HG03060 (cell line): ENCODE measurements around the gene ALDH3A2.

ENCODE experiments used
- ATAC-seq: cut with Tn5 transposase; IDR thresholded peaks from one replicate; pipeline ENCODE4 v1.9.1; 2021; ENCODE audit warnings: low read depth, moderate number of reproducible peaks; ENCODE audit not compliant: unreplicated experiment

The ALDH3A2 gene

DNA sequence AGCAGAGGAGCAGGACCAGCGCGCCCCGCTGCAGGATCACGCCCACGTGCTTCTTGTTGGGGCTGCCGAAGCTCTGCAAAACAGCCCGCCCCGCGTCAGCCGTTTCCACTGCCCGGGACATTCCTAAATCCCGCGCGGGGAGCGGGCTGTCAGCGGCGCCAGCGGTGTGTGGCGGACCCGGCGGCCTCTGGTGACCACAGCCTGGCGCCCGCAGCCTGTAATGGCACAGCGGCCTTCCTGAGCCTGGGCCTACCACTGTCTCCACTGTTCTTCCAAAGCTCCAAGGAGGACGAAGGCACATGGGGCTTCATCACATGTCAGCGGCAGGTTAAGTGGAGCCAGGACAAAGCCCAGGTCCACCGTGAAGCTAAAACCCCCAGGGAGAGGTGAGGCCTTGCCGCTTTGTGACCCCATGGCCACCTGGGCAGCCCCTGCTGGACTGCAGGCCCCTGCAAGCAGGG lies 65.4 kb downstream of the ALDH3A2 start:
- no peak for ATAC-seq

DNA sequence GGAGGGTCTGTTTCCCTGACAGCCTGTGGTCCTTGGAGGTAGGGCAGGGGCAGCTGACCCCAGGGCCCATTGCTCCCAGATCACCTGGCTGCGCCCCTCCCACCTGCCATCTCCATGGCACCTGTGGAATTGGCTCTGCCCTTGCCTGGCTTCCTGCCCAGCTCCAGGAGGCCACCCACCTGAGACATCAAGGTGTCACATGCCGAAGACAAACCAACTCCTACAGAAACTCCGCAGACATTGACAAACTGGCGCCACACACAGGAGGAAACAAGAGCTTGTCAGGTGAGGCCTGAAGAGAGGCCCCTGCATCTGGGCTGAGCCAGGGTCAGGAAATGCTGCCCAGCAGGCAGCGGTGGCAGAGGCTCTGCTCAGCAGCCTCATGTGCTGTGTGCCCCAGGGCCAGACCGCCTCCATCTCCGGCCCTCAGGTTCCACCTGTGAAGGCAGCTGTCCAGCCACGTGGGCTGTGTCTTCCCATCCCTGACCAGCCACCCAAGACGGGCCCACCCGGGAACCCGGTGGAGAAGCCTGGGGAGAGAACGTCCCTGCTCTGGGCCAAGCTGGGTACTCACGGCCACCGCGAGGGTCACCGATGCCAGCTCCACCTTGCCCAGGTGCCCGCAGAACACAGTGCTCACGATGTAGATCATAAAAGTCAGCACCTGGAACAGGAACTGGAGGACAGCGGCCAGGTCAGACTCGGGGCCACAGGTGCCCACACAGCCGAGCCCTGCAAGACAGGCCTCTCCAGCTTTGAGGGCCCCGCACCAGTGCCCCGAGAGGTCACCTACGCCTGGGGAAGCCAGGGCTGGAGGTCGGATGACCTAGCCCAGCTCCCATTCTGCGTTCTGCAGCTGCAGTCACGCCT lies 66.2 kb downstream of the ALDH3A2 start:
- ATAC-seq: no peak

DNA sequence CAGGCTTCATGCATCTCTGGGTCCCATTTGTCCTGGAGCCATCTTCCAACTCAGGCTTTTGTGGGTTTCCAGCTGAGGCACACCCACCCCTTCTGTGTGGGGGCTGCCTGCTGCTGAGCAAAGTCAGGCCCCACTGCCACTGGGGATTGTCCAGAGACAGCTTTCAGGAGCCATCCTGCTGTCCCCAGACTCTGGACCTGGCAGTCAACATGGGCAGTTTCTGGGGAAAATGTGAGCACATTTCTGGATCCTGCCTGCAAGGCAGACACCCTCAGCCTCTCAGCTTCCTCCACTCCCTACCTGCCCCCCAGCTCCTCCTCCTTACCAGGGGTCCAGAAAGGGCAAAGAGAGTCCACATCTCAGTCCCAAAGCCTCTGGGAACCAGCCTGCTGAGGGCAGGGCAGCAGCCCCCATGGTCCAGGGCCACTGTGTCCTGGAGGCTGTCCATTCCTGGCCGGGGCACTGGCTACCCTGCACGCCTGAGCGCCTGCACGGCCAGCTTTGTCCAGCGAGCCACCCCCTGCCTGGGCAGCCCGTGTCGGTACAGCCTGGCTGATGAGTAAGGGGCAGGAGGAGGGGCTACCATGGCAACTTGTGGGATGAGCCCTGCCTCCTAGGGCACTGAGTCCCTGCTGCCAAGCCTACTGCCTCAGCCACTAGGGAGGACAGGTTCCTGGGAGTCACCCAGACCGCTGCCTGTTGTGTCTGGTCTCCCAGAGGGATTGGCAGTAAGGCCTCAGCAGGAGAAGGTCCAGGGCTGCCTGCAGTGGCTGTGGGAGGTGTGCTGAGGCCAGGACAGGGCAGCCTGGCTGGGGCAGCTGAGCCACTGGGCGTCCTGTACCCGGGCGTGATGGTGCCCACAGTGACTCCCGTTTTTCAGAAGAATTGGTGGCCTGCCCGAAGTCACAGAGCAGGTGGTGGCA lies 67.8 kb downstream of the ALDH3A2 start, which contains the start of gene SLC47A2:
TSS of gene SLC47A2 (minus strand) at position 477 of the 923 bp plus-strand sequence. CDS start at position 448, 29 bp downstream.
- no peak for ATAC-seq

DNA sequence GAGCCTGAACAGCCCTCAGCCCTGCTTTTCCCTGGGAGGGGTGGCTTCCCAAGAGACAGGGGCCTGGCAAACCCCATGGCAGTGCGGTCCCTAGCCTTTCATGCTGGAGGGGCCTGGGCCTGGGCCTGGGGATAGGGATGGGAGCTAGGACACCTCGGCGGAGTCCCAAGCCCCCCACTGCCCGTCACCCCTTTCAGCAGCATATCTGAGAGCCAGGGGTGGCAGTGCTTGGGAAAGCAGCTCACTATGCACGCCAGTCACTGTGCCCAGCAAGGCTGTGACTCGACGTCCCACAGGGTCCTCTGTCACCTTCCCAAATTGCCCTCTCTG lies 68.4 kb downstream of the ALDH3A2 start:
- ATAC-seq: no peak

DNA sequence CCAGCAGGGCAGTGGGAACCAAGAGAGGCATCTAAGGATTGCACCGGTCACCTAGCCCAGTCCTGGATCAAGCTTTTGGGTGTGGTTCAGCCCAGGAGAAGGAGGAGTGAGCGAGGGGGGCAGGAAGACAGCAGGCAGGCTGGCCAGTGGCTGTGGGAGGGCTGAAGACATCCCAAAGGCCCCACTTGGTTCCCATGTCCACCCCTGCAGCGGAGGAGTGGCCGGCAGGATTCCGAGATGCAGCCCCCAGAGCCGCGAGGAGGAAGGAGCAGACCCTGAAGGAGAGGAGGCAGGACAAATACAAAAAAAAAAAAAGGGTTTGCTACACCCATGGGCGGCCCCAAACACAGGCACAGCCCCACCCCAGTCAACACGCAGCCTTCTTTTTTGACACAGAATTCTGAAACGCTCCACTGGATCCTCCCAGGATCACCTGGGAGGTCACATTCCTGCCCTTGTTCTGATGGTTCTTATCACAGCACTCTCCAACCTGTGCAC lies 68.9 kb downstream of the ALDH3A2 start:
- no peak for ATAC-seq

DNA sequence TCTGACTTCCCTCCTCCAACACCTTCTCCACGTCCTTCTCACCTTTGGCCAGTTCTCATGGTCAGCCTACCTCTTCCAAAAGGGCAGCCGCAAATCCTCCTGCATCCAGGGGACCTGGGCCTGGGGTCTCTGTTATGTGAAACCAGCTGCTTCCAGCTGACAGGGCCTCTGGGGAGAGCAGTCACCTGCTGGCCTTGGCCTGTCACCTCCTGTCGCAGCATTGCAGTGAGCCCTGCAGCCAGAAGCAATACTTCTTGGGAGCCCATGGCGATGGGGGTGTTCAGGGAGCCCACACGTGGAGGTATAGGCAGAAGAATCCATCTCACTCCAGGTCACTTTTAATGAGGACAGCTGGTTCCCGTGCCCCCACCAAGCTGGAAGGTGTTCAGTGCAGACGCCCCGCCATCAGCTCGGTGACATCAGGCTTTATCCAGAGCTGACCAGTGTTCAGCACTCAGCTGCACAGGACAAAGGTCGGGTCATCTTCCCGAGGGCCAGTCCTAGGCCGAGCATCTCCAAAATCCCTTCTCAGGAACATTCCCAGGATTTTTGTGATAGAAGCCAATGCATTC lies 69.6 kb downstream of the ALDH3A2 start:
- no peak for ATAC-seq

DNA sequence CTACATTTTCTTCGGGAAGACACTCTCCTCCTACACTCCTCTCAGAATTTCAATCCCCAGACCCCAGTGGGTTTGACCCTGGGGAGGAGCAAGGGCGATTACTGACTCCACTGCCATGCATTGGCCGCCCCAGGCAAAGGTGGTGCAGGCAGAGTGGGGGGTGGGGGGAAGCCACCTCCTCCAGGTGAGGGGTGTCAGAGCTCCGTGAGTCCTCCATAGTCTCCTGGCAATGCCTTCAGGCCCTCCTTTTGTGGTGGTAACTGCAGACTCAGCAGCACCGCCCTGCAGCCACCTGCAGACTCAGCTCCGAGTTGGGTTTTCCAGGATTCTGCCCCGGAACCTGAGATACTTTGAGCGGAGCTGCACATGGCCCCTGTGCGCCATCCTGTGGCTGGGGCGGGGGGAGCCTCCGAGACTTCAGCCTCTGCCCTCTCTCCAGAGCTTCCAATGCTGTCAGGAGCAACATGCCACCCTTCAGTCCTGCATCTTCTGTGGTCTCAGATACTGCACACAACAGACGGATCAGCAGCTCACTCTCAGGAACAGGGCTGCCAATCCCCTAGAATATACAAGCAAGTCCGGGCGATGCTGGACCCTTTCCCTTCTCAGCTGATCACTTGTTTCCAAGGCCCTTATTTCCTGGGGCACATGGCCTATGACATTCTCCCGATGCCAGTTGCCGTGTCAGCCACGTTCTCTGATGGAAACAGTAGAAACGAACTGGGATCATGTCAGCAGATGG lies 70.2 kb downstream of the ALDH3A2 start:
- no peak for ATAC-seq

DNA sequence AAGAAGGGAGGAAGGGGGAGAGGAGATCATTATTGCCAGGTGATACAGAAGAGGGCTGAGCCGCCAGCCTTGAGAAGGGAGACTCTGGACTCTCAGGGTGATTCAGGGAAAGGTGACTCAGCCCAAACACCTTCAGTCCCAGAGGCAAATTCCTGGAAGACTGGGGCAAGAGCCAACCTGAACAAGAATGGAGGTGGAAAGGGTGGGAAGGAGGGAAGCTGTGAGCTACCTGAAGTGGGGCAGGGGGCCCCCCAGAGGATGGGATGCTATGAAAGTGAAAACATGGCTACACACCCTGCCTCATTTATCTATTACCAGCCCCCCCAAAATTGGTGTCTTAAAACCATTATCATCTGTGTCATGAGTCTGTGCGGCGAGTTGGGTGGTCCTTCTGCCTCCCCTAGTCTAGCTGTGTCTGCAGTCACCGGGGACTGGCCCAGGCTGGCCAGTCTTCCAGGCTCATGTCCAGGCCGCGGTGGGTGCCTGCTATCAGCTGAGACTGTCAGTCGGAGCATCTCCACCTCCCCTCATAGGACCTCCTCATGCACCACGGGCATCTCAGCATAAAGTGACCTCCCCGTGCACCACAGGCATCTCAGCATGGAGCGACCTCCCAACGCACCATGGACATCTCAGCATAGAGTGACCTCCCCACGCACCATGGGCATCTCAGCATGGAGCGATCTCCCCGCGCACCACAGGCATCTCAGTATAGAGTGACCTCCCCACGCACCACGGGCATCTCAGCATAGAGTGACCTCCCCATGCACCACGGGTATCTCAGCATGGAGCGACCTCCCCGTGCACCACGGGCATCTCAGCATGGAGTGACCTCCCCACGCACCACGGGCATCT lies 71.0 kb downstream of the ALDH3A2 start:
- ATAC-seq: no peak

DNA sequence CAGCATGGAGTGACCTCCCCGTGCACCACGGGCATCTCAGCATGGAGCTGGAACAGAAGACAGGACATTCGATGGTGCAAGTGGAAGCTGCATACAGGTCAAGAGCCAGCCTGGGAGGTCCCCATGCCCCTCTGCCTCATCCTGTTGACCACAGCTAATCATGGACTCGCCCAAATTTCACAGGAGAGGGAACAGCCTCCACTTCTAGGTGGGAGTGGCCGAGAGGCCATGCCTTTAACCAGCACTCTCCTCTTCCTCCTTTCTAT lies 71.6 kb downstream of the ALDH3A2 start:
- no peak for ATAC-seq

DNA sequence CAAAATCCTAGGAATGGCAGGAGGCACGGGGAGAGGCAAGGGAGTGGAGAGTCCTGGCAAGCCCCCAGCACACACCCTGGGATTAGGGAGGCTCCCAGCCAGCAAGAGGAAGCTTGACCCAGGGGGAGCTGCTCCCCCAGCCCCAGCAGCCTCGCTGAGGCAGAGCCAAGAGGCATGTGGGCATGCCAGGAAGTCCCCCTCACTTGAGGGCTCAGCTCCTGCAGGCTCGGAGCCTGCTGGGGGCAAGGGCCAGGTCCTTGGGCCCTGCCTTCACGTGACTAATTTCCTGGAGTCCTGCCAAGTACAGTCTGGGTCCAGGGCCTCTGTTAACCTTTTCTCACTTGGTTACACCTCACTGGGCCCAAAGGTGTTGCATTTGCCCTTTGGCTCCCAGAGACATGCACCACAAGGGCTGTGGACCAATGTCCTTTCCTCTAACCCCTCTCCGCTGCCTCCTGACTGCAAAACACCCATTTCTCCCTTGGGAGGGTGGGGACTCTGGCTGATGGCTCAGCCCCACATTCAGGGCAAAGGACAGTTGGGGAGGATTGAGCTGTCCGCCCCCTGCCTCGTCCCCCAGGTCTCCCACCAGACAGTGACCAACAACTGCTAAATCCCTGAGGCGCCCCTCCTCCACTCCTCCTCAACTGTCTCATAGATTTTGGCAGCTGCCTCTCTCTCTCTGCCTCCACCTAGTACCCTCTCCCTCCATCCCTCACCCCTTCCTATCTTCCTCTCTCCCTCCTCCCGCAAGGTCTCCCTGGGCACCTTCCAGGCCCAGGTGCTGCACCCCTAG lies 72.3 kb downstream of the ALDH3A2 start:
- no peak for ATAC-seq

DNA sequence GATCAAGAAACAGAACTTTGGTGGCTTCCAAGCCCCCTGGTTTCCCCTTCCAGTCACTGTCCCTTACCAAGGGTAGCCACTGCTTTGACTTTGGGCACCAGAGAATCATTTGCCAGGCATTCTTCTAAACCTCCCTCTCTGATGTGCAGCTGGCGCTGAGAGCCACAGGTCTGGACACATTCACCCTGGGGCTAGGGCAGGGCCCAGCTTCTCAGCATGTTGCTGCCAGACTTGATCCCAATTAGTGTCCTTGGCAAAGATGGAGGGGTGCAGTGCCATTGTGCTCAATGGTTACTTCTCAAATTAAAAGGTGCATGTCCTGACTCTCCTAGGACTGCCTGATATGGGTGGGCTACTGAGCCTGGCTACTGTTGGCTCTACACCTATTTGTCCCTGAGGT lies 75.4 kb downstream of the ALDH3A2 start:
- no peak for ATAC-seq

DNA sequence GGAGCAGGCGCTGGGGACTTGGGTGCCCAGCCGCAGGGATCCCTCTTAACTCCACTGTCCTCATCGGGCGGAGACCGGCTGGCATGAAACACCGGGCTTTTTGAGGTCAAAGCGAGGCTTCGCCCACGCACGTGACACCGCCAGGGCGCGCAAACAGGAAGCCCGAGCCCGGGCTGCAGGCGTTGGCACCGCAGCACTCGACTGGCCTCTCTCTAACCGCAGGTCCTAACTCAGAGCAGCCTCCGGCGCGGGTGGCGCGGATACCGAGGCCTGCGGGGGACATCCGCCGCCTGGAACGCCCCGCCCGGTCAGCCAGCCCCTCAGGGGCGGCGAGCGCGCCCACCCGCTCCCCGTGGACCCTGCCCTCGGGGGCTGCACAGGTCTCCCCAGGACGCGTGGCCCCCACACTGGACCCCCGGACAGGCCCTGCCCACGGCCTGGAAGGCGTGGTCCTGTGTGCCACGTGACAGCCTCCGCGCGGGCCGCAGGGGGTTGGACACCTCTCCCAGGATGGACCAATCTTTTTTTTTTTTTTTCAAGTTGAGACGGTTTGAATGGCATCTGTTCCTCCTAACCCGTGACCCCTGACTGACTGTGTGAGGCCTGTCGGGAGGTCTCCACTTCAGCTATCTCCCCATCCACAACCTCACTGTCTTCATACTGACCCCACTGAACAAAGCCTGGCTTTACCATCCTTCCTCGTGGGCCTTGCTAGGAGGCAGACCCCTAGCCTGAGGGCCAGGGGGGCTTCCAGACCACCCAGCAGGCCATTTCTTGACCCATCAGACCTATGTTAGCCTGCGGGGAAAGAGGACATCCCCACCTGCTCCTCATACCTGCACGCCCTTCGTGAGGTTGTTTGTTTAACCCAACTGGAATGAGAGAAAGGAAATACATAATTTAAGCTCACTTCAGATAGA lies 76.2 kb downstream of the ALDH3A2 start:
- no peak for ATAC-seq

DNA sequence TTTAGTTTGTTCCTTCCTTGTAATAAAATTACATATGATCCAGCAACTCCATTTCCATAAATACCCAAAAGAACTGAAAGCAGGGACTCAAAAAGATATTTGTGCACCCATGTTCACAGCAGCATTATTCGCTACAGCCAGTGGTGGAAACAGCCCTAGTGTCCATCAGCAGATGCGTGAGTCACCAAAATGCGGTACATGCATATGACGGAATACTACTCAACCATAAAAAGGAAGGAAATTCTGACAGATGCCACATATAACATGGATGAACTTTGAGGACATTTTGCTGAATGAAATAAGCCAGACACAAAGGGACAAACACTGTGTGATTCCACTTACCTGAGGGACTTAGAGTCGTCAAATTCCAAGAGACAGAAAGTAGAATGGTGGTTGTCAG lies 76.9 kb downstream of the ALDH3A2 start:
- ATAC-seq: no peak

DNA sequence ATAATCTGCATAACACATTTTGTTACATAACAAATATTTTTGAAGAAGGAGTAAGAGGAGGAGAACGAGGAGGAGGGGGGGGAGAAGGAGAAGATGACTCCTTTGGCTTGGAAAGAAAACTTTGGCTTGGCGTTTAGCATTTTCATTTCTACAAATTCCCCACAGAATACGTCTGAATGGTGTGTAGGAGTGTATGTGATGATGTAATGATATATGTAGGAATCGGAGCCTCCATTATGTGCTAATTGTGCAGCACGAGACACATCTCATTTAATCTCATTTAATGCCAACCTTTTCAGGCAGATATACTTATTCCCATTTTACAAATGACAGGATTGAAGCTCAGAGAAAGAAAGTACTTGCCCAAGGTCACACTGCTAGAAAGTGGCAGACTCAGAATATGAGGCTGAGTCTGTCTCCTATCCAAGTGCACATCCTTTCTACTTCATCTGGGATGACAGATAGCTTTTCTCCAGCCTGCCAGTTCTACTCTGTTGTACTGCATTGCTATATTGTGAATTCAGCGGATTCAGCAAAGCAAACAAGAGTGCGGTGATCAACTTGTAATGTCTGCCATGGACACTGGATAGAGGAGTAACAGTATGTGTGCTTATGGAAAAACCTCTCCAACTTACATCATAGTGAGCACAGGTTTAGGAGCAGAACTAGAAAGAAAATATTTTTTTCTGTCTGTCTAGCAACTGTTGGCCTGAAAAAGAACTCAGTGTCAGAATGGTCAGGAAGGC lies 78.3 kb downstream of the ALDH3A2 start:
- no peak for ATAC-seq
